Fibroblast of lung (primary cell): ENCODE results near the gene NADK. TPM values are rescaled to one million over a fixed set of nuclear protein-coding genes. Genes with fewer than 3 reads are reported as not detected.
"Not testable (repeated sequence)": the region's sequence is repeated elsewhere in the genome, so short reads cannot be mapped to it uniquely, and the experiment has no call there.

Experiments
- DNase-seq, 2 donors: peaks; one replicate each; pipeline versions ENCODE4 v3.0.0 to v3.0.0-alpha.2; 2010; ENCODE audit warnings: low read depth in 2 of 2
- H2AFZ ChIP-seq: 2 replicates; pipeline ENCODE4 v1.5.1; 2012; ENCODE audit warnings: low read length, control low read depth, inconsistent platforms
- H3K27ac ChIP-seq: 2 replicates; pipeline ENCODE4 v1.5.1; 2011; ENCODE audit warnings: low read length, control low read depth; ENCODE audit not compliant: insufficient read depth
- H3K27me3 ChIP-seq: 2 replicates; pipeline ENCODE4 v1.5.1; 2011; ENCODE audit warnings: mild to moderate bottlenecking, low read length; ENCODE audit not compliant: control insufficient read depth, insufficient read depth
- H3K36me3 ChIP-seq: 2 replicates; pipeline ENCODE4 v1.5.1; 2011; ENCODE audit warnings: low read length; ENCODE audit not compliant: control insufficient read depth, insufficient read depth
- H3K4me1 ChIP-seq: 2 replicates; pipeline ENCODE4 v1.5.1; 2011; ENCODE audit warnings: low read length; ENCODE audit not compliant: control insufficient read depth, insufficient read depth; ENCODE audit errors: extremely low read depth
- H3K4me2 ChIP-seq: 2 replicates; pipeline ENCODE4 v1.5.1; 2011; ENCODE audit warnings: low read length, control low read depth; ENCODE audit not compliant: insufficient read depth; ENCODE audit errors: extremely low read depth
- H3K4me3 ChIP-seq, 4 experiments: fragments of 200-600 bp in 1 of 4; sonication (generic) in 1 of 4; replicated peaks in 1 of 4; 2 replicates each; pipeline ENCODE4 v1.5.1; 2011 to 2016; ENCODE audit warnings: low read length in 4 of 4, low read depth in 3 of 4, mild to moderate bottlenecking in 3 of 4, control low read depth in 2 of 4, inconsistent platforms in 1 of 4, mixed read lengths in 1 of 4; ENCODE audit not compliant: insufficient read depth in 1 of 4; ENCODE audit errors: control extremely low read depth in 1 of 4
- H3K79me2 ChIP-seq: 2 replicates; pipeline ENCODE4 v1.5.1; 2012; ENCODE audit warnings: mild to moderate bottlenecking, low read length, inconsistent platforms; ENCODE audit not compliant: control insufficient read depth, insufficient read depth
- H3K9ac ChIP-seq: 2 replicates; pipeline ENCODE4 v1.5.1; 2011; ENCODE audit warnings: mild to moderate bottlenecking, low read length, control low read depth; ENCODE audit not compliant: insufficient read depth
- H3K9me3 ChIP-seq: 2 replicates; pipeline ENCODE4 v1.5.1; 2012; ENCODE audit warnings: low read depth, low read length; ENCODE audit not compliant: control insufficient read depth, insufficient read depth
- H4K20me1 ChIP-seq: 2 replicates; pipeline ENCODE4 v1.5.1; 2011; ENCODE audit warnings: low read length; ENCODE audit not compliant: control insufficient read depth, insufficient read depth; ENCODE audit errors: extremely low read depth
- EZH2 ChIP-seq: IDR thresholded peaks from 2 replicates; pipeline ENCODE4 v1.5.1; 2012; ENCODE audit warnings: low read length, control low read depth, mild to moderate bottlenecking; ENCODE audit errors: missing control alignments
- polyA plus RNA-seq, 2 donors: library from polyadenylated mRNA; depleted of rRNA in 1 of 2; stranded (reverse) in 1 of 2; unstranded in 1 of 2; fragments of >200 nt; gene quantifications; 2 replicates each; pipeline ENCODE4 v1.2.1, GENCODE V29; 2011 to 2012; ENCODE audit warnings: missing spikeins in 1 of 2
- total RNA-seq: library from RNA; depleted of rRNA; stranded (reverse); fragments of >200 nt; gene quantifications from 2 replicates; pipeline ENCODE4 v1.2.1, GENCODE V29; 2014
- TF ChIP-seq, protein P1 (sequence below), 2 donors: IDR thresholded peaks in 1 of 2; conservative IDR thresholded peaks in 1 of 2; 1 replicate in 1 of 2; 2 replicates in 1 of 2; pipeline ENCODE4 v1.5.1; 2011 to 2012; ENCODE audit warnings: low read length in 2 of 2, control low read depth in 1 of 2, inconsistent platforms in 1 of 2, low read depth in 1 of 2, mild to moderate bottlenecking in 1 of 2

Gene NADK
- total and polyA plus RNA-seq, 2 donors (not counting 1 experiment from before 2014, with no cell fraction given), result 32.7 to 35.0 TPM

DNA sequence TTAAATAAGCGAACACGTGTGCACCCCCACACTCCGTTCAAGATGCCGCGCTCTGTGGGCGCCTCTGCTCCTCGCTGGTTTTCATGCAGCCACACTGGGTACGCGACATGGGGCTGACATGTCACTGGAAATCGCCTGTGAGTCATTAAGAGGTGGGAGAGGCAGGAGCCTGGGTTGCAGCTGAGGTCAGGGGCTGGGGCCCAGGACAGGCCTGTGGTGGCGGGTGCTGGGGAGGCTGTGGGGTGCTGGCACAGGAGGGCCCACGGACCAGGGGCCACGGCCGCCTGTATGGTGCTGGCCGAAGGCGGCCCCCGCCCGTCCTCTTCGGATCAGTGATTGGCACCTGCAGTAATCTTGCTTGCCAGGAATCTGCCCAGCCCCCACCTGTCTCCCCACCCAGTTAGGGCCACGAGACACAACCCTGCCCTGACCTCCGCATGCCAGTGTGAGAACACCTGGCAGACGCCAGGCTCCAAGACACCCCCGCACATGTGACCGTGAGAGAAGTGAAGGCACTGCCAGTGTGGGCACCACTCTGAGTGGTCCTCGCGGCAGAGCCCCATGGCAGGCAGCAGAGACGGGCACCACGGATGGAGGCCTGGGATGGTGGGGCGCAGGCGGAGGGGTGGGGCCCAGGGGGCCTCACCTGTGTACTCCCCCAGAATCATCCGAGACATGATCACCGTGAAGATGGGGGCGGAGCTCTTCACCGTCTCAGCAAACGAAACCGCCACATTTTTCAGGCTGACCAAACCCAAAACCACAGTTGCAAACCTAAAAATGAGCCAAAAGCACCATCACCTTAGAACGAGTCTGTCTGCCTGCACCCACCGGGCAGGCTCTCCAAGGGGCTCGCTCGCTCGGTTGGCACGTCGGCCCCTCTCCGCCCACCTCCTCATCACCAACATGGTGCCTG lies 40.3 kb downstream of the NADK start:
- H4K20me1 ChIP-seq, H3K9me3 ChIP-seq, H3K27ac ChIP-seq, H3K9ac ChIP-seq, H2AFZ ChIP-seq, H3K4me3 ChIP-seq, H3K36me3 ChIP-seq, H3K27me3 ChIP-seq, DNase-seq, H3K4me1 ChIP-seq, H3K79me2 ChIP-seq, H3K4me2 ChIP-seq: not testable (repeated sequence)

GRCh38 chr1:1732381-1732780 lies 45.9 kb downstream of the NADK start:
- H3K27me3 ChIP-seq, result no peaks in the 10 kb centered on the region
- no peak overlapping the region for H3K27ac ChIP-seq
- H3K9ac ChIP-seq, result no peak overlapping the region
- no peak for DNase-seq
- no peaks in the 10 kb centered on the region for H3K9me3 ChIP-seq
- H4K20me1 ChIP-seq, result no peaks in the 10 kb centered on the region
- H3K4me3 ChIP-seq, result no peak overlapping the region
- no peaks in the 10 kb centered on the region for H3K4me1 ChIP-seq
- TF ChIP-seq, protein P1, sequence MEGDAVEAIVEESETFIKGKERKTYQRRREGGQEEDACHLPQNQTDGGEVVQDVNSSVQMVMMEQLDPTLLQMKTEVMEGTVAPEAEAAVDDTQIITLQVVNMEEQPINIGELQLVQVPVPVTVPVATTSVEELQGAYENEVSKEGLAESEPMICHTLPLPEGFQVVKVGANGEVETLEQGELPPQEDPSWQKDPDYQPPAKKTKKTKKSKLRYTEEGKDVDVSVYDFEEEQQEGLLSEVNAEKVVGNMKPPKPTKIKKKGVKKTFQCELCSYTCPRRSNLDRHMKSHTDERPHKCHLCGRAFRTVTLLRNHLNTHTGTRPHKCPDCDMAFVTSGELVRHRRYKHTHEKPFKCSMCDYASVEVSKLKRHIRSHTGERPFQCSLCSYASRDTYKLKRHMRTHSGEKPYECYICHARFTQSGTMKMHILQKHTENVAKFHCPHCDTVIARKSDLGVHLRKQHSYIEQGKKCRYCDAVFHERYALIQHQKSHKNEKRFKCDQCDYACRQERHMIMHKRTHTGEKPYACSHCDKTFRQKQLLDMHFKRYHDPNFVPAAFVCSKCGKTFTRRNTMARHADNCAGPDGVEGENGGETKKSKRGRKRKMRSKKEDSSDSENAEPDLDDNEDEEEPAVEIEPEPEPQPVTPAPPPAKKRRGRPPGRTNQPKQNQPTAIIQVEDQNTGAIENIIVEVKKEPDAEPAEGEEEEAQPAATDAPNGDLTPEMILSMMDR (conservative IDR thresholded peaks at IDR 0.05 in 1 of 2, IDR thresholded peaks at IDR 0.05 in 1 of 2; ENCODE audit: low read depth in 1 of 2, low read length in 2 of 2), result no peak
- no peak for TF ChIP-seq EZH2
- no peaks in the 10 kb centered on the region for H3K79me2 ChIP-seq
- H2AFZ ChIP-seq, result no peak overlapping the region
- peaks cover 1% of the 10 kb centered on the region for H3K36me3 ChIP-seq
- no peak overlapping the region for H3K4me2 ChIP-seq

GRCh38 chr1:1730870-1731269 lies 47.4 kb downstream of the NADK start:
- no peak overlapping the region for H2AFZ ChIP-seq
- H3K27ac ChIP-seq, result no peak overlapping the region
- no peaks in the 10 kb centered on the region for H3K4me1 ChIP-seq
- peaks cover 1% of the 10 kb centered on the region for H3K36me3 ChIP-seq
- no peaks in the 10 kb centered on the region for H3K27me3 ChIP-seq
- no peak overlapping the region for H3K9ac ChIP-seq
- no peaks in the 10 kb centered on the region for H3K9me3 ChIP-seq
- no peak overlapping the region for H3K4me3 ChIP-seq
- no peak for DNase-seq
- H3K79me2 ChIP-seq, result no peaks in the 10 kb centered on the region
- no peak overlapping the region for H3K4me2 ChIP-seq
- H4K20me1 ChIP-seq, result no peaks in the 10 kb centered on the region
- TF ChIP-seq, protein P1 (conservative IDR thresholded peaks at IDR 0.05 in 1 of 2, IDR thresholded peaks at IDR 0.05 in 1 of 2; ENCODE audit: low read depth in 1 of 2, low read length in 2 of 2), result no peak
- TF ChIP-seq EZH2, result no peak

GRCh38 chr1:1730230-1730629 lies 48.0 kb downstream of the NADK start:
- not testable (repeated sequence) for H3K9me3 ChIP-seq, H3K4me2 ChIP-seq, H4K20me1 ChIP-seq, H3K36me3 ChIP-seq, DNase-seq, H3K4me3 ChIP-seq, H3K9ac ChIP-seq, H3K4me1 ChIP-seq, H3K79me2 ChIP-seq, H3K27ac ChIP-seq, H3K27me3 ChIP-seq, H2AFZ ChIP-seq

GRCh38 chr1:1729116-1729816 lies 49.0 kb downstream of the NADK start:
- not testable (repeated sequence) for DNase-seq, H3K27me3 ChIP-seq, H3K9ac ChIP-seq

More at GRCh38 chr1:1729116-1729816, 49.0 kb downstream of the NADK start:
- H2AFZ ChIP-seq, H3K4me2 ChIP-seq, H4K20me1 ChIP-seq, H3K36me3 ChIP-seq, H3K9me3 ChIP-seq, H3K4me1 ChIP-seq, H3K79me2 ChIP-seq, H3K4me3 ChIP-seq: not testable (repeated sequence)
- H3K27ac ChIP-seq, result peak overlapping the region; percentile 72
